ENCODE results near the gene RWDD1.

The RWDD1 gene, protein sequence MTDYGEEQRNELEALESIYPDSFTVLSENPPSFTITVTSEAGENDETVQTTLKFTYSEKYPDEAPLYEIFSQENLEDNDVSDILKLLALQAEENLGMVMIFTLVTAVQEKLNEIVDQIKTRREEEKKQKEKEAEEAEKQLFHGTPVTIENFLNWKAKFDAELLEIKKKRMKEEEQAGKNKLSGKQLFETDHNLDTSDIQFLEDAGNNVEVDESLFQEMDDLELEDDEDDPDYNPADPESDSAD

DNA sequence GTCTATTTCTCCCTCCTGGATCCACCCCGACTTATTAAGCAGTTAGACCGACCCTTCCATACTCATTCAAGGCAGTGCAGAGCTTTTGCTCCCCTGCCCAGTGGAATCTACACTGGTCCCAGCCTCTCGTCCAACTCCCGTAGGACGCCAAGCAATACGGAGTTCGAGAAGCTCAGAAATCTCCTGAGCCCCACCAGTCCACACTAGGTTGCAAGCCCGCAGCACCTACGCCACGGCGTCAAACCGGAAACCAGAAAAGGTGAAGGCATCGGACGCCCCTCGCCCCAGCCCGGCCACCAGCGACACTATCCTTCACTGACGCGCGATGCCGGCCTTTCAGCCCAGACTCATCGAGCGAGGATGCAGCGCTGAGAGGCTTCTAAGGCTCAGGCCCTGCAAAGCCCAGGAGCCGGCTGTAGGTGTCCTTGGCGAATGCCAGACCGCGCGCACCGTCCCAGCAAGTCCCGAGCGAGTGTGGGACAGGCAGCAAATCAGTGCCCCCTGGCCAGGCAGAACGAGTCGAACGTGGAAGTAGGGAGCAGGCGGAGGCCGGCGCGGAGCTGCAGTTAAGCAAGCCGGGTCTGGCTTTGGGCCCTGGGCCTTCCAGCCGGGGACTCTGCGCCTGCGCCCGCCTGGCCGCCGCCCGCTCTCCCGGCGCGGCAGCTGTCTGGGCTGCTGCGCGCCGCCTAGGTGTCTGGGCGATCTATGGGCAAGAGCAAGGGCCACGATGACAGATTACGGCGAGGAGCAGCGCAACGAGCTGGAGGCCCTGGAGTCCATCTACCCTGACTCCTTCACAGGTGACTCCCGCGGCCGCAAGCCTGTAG lies at the start of gene RWDD1:
RWDD1 (plus strand) TSS at position 649 of the 827 bp plus-strand sequence; CDS start at position 728, 79 bp downstream.
- DNase-seq, result peak; percentile 98

GRCh38 chr6:116522896-116523295 lies 48.4 kb upstream of the RWDD1 start:
- no peak for DNase-seq

GRCh38 chr6:116524236-116524635 lies 47.1 kb upstream of the RWDD1 start:
- no peak for DNase-seq

DNA sequence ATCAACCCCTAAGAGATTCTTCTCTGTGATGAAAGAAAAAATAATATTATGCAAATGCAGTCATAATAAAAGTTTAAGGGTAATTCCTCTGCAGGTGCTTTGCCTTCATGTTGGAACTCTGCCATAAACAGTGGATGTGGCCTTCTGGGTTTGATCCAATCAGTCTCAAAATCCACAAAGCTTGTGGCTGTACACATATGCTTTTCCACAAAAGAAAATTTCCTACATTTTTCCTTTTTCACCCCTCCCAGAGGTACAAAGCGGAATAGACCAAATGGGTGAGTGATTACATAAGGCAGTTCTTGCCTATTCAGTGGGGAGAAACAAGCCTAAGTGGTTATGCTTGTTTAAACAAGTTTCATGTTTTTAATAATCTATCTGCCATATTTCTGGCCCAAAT lies 43.2 kb upstream of the RWDD1 start:
- DNase-seq, result no peak

- no peak for DNase-seq
Measured at GRCh38 chr6:116528780-116529179, 42.5 kb upstream of the RWDD1 start.

DNA sequence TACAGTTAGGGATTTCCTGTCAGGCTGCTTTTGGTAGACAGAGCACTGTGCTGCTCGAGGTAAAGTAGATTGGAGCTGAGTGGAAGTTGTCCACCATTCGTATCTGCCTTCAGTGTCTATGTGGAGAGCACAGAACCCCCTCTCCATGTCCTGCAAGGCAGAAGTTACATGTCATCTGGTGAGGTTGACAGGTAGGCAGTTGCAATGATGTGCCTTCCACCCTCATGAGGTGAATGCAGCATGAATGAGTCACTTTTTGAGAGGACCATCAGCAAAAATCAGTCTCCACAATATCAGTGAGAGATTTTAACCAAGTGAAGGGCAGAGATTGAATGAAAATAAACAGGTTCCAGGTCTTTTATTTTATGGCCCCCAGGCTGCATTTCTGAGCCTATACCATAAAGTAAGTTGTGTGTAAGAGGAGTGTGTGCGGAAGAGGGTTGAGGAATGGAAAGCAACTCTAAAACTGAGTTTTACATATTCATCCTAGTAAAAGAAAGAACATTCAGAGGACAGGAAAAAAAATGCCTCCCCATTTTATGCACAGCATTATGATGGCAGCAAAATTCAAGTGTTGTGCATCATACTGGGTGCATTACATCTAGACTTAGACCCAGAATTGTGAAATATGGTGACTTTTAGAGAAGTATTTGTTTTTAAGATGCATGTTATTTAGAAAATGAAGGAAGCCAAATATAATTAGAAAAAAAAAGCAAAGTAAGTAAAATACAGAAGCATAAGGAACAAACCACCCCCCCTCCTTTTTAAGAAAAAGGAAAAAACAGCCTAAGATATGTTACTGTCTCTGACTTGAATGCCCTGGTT lies 41.6 kb upstream of the RWDD1 start:
- DNase-seq, result no peak

- DNase-seq, result no peak
Measured at GRCh38 chr6:116530436-116530835, 40.9 kb upstream of the RWDD1 start.

DNA sequence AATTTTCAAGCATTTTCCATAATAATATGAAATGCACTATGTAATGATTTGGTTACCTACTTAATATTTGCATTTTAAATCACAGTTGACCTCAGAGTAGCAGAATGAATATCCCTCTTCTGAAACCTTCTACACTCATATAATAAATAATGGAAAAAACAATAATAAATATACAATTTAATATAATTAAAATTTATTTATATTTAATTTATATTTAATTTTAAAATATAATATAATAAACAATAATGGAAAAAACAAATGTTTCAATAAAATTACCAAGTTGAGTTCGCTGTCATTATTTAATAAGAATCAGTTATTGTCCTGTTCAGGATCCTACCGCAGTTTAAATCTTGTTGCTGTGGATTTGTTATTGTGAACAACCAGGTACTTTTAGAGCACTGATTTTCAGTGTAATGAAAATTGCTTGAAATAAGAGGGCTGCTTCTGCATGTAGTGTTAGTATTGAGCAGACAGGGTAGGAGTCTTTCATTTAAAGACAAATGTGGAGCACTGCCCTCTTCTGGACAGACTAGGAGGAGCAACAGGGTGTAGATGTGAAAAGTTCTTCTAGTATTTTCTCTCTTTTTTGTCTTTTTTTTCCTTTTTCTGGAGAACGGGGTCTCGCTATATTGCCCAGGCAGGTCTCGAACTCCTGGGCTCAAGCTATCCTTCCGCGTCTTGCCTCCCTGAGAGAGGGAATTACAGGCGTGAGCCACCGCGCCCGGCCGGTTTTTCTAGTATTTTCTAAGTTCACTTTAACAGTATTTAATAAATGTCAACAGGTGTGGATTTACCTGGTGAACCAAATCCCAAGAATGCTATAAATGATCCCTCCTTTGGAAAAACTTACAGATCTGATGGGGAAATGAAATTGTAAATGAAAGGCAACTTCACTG lies 39.4 kb upstream of the RWDD1 start:
- DNase-seq, result peak; percentile 59

GRCh38 chr6:116533233-116533957 lies 37.9 kb upstream of the RWDD1 start:
- DNase-seq, result no peak

- no peak for DNase-seq
Measured at GRCh38 chr6:116535109-116535508, 36.2 kb upstream of the RWDD1 start.

- no peak for DNase-seq
Measured at GRCh38 chr6:116536216-116536621, 35.1 kb upstream of the RWDD1 start.

GRCh38 chr6:116542426-116542825 lies 28.9 kb upstream of the RWDD1 start:
- no peak for DNase-seq

- DNase-seq, result no peak
Measured at GRCh38 chr6:116543149-116543548, 28.2 kb upstream of the RWDD1 start.

DNA sequence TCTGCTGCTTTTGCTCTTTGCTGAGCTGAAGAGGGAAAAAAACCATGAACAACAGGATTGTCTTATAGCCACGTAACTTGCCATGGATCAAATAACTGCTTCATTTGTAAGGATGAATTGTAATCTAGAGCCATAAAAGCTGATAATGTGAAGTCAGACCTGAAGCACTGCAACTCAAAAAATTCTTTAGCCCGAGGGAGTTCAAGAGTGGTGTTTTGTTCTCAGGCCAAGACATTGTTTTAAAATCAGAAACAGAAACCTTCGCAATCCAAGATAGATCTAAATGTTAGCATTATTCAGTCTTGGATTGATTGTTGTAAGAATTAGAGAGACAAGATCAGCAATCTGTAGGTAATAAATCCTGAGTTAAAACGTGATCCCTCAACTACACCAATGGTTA lies 25.7 kb upstream of the RWDD1 start, which contains the start of gene TRAPPC3L:
TRAPPC3L (minus strand) TSS at position 34 of the 400 bp plus-strand sequence. CDS start 170 bp downstream, outside the sequence.
- DNase-seq, result no peak

- DNase-seq, result no peak
Measured at GRCh38 chr6:116547358-116547757, 23.9 kb upstream of the RWDD1 start.

DNA sequence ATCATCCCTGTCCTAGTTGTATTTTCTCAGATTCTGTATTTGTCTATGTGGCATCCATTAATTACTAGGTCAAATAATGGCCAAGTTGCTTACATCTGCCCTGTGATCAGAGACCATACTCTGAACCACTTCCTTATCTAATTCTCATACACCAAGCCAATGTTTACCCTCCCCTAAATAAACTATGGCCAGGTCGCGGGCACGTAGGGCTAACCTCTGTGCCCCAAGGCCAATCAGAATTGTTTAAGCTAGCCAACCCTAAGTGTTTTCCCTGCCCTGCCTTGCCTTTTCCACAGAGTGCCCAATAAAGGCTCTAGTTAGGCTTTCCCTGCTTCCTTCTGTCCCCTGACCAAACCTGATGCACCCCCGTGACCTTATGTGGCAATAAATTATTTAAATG lies 20.5 kb upstream of the RWDD1 start:
- no peak for DNase-seq

- DNase-seq, result no peak
Measured at GRCh38 chr6:116553451-116553850, 17.9 kb upstream of the RWDD1 start, which contains the start of gene CALHM4. Gene CALHM4 (plus strand): TSS chr6:116553751. CDS start chr6:116553794, 43 bp downstream.

DNA sequence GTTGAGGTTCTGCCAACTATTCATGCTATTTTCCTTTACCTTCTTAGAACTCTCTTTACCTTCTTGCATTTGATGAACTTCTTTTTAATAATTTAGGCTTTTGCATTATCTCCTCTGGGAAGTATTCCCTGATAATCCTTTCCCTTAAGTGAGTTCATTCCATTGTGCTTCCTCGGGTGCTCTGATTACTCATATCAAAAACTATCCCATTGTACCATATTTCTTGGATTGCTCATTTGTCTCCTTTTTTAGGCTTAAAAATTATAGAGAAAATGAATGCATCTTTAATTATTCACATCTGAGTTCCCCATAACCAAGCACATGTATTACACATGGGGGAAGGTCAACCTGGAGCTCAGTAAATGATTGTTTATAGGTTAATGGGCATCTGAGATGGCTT lies 15.2 kb upstream of the RWDD1 start:
- no peak for DNase-seq

- DNase-seq, result no peak
Measured at GRCh38 chr6:116556814-116557415, 14.4 kb upstream of the RWDD1 start.

DNA sequence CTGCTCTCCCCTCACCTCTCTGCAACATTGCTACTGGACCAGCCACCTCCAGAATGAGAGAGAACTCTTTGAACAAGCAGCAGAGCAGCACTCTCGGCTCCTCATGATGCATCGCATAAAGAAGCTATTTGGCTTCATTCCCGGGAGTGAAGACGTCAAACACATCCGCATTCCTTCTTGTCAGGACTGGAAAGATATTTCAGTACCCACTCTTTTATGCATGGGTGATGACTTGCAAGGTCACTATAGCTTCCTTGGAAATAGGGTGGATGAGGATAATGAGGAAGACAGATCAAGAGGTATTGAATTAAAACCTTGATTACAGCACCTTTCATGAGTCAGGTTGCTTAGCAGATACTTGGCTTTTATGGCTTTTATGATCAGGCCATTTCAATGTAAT lies 13.4 kb upstream of the RWDD1 start:
- no peak for DNase-seq

DNA sequence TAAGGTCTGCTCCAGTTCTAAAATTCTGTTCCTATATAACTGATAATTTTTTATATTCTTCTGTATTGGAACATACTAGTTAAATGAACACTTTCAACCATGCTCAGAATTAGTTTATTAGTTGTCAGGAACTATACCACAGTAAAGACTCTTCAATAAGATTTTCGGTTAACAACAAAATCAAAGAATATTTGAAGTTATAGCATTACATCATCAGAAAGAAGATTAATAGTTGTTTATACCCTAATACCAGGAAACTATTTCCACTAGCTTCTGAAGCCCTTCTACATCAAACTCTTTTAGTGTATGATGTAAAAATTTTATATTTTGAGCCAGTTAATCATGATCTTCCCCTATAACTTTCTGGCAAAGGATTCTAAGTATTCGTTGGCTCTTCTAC lies 11.2 kb upstream of the RWDD1 start:
- no peak for DNase-seq
